GM18951 (cell line): ENCODE data around the gene GPR82.
"Not testable (repeated sequence)": the region's sequence is repeated elsewhere in the genome, so short reads cannot be mapped to it uniquely, and the experiment has no call there.

Source experiments
- POLR2A ChIP-seq: IDR thresholded peaks from 4 replicates; pipeline ENCODE4 v1.6.1; 2011; ENCODE audit warnings: mild to moderate bottlenecking; ENCODE audit not compliant: insufficient read length, insufficient read depth; ENCODE audit errors: extremely low read depth
- in situ Hi-C: fragments of 300-500 bp; cut with MboI; formaldehyde crosslinking; loops from one replicate; pipeline ENCODE4 v1.12.0; 2022; ENCODE audit warnings: low sequenced_read_pairs, mixed read lengths, inconsistent platforms; ENCODE audit not compliant: unreplicated experiment

The GPR82 gene, protein sequence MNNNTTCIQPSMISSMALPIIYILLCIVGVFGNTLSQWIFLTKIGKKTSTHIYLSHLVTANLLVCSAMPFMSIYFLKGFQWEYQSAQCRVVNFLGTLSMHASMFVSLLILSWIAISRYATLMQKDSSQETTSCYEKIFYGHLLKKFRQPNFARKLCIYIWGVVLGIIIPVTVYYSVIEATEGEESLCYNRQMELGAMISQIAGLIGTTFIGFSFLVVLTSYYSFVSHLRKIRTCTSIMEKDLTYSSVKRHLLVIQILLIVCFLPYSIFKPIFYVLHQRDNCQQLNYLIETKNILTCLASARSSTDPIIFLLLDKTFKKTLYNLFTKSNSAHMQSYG

GRCh38 chrX:41723826-41724225, at the start of gene GPR82:
Gene GPR82 (plus strand): TSS chrX:41724181. CDS start chrX:41727027, 2,846 bp downstream.
- no peak for TF ChIP-seq POLR2A
- in situ Hi-C loops, result loop anchor here (25.0 kb wide), 1 partner anchor 437 kb away; no protein-coding TSS in a partner anchor

- in situ Hi-C loops, result not testable (repeated sequence)
Measured at GRCh38 chrX:41676361-41676760, 47.6 kb upstream of the GPR82 start.

DNA sequence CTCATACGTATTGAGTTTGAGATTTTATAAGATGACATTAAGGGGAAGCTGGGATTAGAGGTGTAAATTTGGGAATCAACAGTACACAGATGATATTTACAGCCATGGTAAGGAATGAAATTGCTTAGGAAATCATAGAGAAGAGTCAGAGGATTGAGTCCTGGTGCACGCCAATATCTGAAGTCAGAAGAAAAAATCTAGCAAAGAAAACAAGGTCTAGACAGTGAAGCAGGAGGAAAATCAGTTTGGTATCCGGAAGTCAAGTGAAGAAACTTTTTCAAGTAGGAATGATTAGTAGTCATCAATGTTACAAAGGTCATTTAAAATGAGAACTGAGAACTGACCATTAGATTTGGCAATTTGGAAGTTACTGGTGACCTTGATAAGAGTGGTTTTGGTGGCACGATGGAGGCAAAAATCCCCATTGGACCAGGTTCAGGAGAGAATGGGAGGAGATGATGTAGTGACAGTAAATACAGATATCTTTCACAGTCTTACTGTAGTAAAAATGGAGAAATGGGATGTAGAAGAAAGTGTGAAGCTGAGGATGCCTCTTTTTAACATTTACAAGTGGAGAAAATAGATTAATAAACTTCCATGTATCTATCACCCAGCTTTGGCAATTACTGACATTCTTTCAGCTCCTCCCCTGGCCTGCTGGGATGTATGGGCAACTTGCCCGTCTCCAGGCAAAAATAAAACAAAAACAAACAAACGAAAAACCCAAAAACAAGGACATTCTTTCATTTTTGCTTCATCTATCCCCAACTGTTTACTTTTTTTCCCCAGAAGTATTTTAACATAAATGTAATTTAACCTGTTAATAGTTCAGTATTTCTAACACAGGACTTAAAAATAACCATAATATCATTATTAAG, 46.6 kb upstream of the GPR82 start:
- no peak for TF ChIP-seq POLR2A
- in situ Hi-C loops, result no loop called here

DNA sequence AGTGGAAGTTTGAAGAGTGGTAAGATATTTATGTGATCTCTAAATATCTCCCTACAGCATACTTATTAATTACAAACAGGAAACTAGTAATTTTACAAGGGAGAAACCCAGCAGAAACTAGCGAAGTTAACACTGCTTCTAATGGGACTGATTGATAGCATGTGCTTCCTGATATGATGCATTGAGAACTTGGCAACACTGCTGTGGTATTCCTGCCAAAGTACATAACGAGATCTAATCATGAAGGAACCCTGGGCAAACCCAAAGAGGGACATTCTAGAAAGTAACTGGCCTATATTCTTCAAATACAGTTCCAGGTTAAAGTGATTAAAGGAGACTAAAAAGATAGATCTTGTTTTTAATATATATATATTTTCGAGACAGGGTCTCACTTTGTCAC, 39.8 kb upstream of the GPR82 start:
- in situ Hi-C loops, result no loop called here
- no peak for TF ChIP-seq POLR2A

DNA sequence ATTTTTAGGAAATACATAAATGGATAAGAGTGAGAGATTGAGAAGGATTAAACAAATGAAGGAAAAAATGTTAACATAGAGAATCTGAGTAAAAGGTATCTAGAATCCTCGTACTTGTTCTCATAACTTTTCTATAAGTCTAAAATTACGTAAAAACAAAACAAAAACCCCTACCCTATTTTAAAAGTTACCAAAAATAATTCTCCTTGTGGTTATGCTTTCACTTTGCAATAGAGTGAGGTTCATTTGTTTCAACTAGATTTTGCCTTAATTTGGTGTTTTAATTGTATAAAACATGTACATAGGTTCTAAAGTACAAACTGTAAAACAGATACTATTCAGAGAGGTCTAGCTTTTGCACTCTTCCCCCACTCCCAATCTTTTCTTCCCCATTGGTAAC, 39.0 kb upstream of the GPR82 start:
- in situ Hi-C loops, result no loop called here

DNA sequence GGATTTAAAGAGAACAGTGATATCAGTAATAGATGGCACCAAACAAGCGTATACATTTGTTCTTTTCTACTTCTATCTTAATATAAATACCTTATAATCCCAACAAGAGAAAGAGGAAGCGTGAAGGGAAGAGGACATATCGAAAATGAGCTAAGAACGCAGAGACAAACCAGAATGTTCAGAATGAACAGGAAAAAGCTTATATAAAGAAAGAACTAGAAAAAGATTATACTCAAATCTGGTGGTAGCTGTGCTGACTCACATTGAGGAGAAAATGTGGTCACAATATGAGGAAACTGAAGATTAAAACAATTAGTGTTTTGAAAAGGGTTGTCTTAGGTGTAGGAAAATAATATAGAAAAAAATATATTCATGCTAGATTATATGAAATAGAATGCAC, 37.2 kb upstream of the GPR82 start:
- in situ Hi-C loops, result no loop called here
- TF ChIP-seq POLR2A, result no peak

More for the DNA sequence above, 39.0 kb upstream of the GPR82 start:
- TF ChIP-seq POLR2A, result no peak

GRCh38 chrX:41688156-41688555, 35.8 kb upstream of the GPR82 start:
- TF ChIP-seq POLR2A, result no peak
- in situ Hi-C loops, result no loop called here

GRCh38 chrX:41688835-41689234, 35.1 kb upstream of the GPR82 start, which contains the start of gene GPR34:
Gene GPR34 (plus strand): TSS chrX:41688973. CDS start chrX:41695634, 6,661 bp downstream.
- in situ Hi-C loops, result no loop called here
- no peak for TF ChIP-seq POLR2A

GRCh38 chrX:41689711-41690110, 34.3 kb upstream of the GPR82 start:
- in situ Hi-C loops, result no loop called here
- no peak for TF ChIP-seq POLR2A

DNA sequence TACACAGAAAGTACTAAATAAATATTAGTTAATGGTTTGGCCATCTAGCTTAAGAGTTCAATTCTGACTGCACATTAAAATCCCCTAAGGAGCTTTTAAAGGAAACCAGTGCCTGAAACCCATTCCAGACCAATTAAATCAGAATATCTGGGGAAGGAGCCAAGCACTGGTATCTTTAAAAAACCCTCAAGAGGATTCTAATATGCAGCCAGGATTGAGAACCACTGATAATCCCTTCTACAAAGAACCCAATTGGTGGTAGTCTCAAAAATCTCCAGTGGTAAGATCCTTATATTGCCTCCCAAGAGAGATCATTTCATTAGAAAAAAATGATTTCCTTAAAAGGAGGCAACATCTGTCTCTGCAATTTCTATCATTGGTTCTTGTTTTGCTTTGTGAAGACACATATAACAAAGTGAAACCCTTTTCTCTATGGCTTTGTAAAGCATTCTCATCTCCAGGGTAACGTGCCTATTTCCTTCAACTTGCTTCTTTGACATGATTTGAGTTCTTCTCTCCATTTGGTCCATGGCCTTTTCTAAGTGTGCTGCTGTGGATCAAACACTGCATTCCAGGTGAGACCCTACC, 31.7 kb upstream of the GPR82 start:
- TF ChIP-seq POLR2A, result no peak
- in situ Hi-C loops, result no loop called here

DNA sequence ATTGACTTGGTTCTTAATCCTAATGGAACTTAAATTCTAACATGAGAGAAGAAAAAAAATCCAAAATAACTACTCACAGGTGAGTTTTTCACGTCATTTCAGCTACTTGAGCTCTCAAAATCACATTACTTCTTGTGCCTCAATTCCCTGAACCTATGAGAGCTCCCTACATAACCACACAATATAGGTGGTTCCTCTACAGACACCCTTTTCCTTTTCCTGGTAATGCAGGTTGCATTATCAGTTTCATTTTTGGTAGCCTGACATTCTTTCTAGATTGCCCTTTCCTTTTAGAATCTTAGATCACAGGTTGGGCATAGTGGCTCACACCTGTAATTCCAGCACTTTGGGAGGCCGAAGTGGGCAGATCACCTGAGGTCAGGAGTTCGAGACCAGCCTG, 31.0 kb upstream of the GPR82 start:
- TF ChIP-seq POLR2A, result no peak
- in situ Hi-C loops, result no loop called here

DNA sequence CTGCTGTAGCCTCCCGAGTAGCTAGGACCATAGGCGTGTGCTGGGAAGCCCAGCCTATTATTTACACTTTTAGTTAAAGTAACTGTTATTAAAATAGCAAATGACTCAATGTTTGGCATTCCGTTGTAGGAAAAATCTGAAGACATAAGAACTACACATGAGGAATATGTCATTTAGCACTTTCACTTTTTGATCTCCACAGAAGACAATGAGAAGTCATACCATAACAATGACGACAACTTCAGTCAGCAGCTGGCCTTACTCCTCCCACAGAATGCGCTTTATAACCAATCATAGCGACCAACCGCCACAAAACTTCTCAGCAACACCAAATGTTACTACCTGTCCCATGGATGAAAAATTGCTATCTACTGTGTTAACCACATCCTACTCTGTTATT, 28.6 kb upstream of the GPR82 start:
- TF ChIP-seq POLR2A, result no peak
- in situ Hi-C loops, result no loop called here

GRCh38 chrX:41703574-41704029, 20.4 kb upstream of the GPR82 start:
- TF ChIP-seq POLR2A, result no peak
- in situ Hi-C loops, result loop anchor here (25.0 kb wide), 1 partner anchor 416 kb away; no protein-coding TSS in a partner anchor

DNA sequence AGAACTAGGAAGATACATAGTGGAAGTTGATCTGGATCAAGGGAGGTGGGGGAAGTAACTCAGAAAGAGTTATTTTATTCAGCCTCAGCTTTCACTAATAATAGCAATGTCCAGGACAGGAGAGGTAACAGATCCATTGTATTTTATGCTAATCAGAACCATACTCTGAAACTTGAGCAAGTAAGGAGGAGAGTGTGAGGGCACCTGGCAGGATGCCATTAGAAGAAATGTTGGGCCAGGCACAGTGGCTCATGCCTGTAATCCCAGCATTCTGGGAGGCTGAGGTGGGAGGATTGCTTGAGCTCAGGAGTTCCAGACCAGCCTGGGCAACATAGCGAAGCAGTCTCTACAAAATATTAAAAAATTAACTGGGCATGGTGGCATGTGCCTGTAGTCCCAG, 18.9 kb upstream of the GPR82 start:
- in situ Hi-C loops, result loop anchor here (25.0 kb wide), 1 partner anchor 418 kb away; no protein-coding TSS in a partner anchor
- no peak for TF ChIP-seq POLR2A
